ENCODE results near the gene NR4A3.

DNA sequence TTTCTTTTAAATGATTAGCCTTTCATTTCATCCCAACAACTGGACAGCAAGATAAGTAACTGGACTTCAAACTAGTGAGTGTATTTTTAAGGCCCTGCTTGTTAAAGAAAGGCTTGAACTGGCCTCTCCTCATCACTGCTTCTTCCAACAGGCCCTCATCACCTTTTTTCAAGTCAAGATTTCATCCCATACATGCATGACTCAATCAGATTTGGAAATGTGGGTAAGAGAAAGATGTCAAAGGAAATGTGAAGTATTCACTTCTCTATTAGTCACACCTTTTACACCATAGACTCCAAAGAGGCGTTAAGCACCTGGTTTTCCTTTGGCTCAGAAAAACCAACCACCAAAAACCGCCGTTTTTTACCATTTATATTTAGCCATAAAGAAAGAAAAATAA, 4.9 kb downstream of the NR4A3 start:
- TF ChIP-seq SIN3A (IDR thresholded peaks at IDR 0.05; ENCODE audit: borderline replicate concordance, low read depth, low read length) = no peak
- no peak for TF ChIP-seq CHCHD3 (CRISPR knock-in tag; IDR thresholded peaks at IDR 0.05)

Data from HepG2 (cell line).